22Rv1 (cell line): Measurements from ENCODE around the gene ACER1.
A peak's percentile ranks its signal among the peaks of the same experiment; 100 is the strongest.

Experiments
- ZFX ChIP-seq: fragments of 450-650 bp; IDR thresholded peaks from 2 replicates; pipeline ENCODE4 v1.6.1; 2017; ENCODE audit warnings: antibody characterized with exemption, borderline replicate concordance
- TF ChIP-seq, protein P1 (sequence below): fragments of 450-650 bp; IDR thresholded peaks from 2 replicates; pipeline ENCODE4 v1.5.1; 2017; ENCODE audit warnings: mild to moderate bottlenecking

GRCh38 chr19:6279931-6280591, 53.4 kb downstream of the ACER1 start, which contains the start of gene MLLT1:
- TF ChIP-seq, protein P1, sequence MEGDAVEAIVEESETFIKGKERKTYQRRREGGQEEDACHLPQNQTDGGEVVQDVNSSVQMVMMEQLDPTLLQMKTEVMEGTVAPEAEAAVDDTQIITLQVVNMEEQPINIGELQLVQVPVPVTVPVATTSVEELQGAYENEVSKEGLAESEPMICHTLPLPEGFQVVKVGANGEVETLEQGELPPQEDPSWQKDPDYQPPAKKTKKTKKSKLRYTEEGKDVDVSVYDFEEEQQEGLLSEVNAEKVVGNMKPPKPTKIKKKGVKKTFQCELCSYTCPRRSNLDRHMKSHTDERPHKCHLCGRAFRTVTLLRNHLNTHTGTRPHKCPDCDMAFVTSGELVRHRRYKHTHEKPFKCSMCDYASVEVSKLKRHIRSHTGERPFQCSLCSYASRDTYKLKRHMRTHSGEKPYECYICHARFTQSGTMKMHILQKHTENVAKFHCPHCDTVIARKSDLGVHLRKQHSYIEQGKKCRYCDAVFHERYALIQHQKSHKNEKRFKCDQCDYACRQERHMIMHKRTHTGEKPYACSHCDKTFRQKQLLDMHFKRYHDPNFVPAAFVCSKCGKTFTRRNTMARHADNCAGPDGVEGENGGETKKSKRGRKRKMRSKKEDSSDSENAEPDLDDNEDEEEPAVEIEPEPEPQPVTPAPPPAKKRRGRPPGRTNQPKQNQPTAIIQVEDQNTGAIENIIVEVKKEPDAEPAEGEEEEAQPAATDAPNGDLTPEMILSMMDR = peak; percentile 91
- no peak for TF ChIP-seq ZFX
